HG02938 (cell line): ENCODE measurements around the gene CTDP1.
"Not testable (repeated sequence)": the region's sequence is repeated elsewhere in the genome, so short reads cannot be mapped to it uniquely, and the experiment has no call there.

Experiments
- ATAC-seq: cut with Tn5 transposase; IDR thresholded peaks from one replicate; pipeline ENCODE4 v1.9.1; 2021; ENCODE audit warnings: mild to moderate bottlenecking, moderate library complexity; ENCODE audit not compliant: unreplicated experiment

Gene CTDP1

DNA sequence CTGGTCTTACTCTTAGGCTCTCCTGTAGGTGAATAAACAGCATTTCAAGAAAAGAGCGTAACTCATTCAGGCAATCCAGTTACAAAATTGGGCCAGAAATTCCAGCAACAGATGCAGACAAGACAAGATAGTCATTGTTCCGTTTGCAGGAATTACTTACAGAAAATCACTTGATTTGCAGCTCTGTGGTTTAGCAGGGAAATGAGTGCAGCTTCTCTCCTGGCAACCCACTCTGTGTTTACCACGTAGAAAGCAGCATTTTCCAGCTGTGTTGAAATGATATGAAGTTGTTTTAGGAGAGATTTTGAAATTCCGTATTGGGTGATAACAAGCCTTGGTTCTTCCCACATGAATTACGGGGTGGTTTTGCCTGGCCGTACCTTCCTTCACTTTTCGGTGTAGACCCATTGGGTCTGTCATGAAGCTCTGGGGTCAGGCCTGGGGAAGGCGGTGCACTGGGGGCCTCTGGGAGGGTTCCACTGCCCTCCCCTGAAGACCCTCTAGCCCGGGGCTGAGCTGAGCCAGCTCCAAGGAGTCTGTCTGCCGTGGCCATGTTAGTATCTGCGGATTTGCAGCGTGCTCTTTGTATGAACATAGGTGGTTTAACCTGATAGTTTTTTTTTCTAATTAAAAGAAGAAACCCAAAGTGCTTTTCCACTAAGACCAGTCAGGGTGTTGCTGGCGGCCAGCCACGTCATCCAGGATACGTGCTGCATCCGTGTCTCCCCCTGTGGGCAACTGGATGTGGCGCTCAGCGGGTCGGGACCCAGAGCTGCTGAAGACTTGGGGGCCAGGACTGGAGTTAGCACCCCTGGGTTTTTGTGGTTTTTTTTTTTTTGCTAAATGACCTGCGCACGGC is 59.2 kb downstream of the CTDP1 start:
- ATAC-seq, result no peak

GRCh38 chr18:79739440-79739778 is 59.8 kb downstream of the CTDP1 start:
- no peak for ATAC-seq

- ATAC-seq, result not testable (repeated sequence)
Measured at GRCh38 chr18:79740047-79740446, 60.4 kb downstream of the CTDP1 start.

- ATAC-seq, result no peak
Measured at GRCh38 chr18:79740521-79741361, 61.1 kb downstream of the CTDP1 start.

DNA sequence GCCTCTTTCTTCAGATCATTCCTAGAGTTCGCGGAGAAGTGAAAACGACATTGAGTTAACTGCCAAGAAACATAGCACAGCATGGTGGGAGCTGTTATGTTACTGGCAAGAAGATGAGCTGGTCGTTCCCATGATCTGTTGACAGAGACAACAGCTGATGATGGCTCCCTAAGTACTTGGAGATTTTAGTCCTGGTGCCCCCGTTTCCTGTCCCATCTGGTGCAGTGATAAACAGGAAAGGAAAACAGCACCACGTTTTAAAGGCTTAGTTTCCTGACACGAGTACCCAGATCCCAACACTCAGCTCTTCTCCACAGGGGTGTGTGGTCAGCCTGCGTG is 61.7 kb downstream of the CTDP1 start:
- no peak for ATAC-seq

DNA sequence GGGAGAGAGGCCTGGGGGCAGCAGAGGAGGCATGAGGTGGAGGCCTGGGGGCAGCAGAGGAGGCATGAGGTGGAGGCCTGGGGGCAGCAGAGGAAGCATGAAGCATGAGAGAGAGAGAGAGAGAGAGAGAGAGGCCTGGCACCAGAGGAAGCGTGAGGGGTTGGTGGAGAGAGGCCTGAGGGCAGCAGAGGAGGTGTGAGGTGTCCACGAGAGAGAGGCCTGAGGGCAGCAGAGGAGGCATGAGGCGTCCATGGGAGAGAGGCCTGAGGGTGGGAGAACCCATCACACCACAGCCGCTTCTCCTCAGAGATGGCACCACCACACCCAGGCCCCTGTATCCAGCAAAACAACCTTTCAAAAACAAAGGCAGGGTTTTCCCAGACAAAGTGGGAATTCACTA is 62.5 kb downstream of the CTDP1 start:
- no peak for ATAC-seq

DNA sequence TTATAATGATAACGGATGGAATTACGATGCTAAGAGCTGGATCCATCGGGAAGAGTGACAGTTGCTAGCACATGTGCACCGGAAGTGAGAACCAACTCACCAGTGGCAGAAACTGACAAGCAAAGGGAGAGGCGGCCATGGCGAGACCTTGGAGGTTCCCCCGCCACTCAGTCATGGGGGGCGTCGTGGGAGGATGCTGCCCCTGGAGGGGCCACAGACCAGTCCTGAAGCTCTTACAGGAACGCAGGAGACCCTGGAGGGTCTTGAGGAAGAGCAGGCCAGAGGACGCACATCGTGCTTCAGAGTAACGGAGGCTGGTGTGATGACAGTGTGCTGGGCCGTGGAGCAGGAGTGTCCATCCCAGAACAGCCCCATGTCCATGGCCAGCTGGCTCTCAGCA is 65.0 kb downstream of the CTDP1 start:
- no peak for ATAC-seq

DNA sequence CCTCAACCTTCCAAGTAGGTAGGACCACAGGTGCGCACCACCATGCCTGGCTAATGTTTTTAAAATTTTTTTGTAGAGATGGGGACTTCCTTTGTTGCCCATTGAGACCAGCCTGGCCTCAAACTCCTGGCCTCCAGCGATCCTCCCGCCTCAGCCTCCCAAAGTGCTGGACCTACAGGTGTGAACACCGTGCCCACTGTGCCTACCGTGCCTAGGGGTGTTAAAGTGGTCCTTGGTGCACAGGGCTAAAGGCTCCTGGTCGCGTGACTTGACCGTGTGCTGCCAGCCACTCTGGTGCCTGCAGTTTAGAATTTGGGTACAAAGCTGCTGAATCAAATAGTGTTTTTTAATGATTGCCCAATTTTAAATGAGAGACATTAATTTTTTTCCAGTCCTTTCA is 67.1 kb downstream of the CTDP1 start:
- no peak for ATAC-seq

DNA sequence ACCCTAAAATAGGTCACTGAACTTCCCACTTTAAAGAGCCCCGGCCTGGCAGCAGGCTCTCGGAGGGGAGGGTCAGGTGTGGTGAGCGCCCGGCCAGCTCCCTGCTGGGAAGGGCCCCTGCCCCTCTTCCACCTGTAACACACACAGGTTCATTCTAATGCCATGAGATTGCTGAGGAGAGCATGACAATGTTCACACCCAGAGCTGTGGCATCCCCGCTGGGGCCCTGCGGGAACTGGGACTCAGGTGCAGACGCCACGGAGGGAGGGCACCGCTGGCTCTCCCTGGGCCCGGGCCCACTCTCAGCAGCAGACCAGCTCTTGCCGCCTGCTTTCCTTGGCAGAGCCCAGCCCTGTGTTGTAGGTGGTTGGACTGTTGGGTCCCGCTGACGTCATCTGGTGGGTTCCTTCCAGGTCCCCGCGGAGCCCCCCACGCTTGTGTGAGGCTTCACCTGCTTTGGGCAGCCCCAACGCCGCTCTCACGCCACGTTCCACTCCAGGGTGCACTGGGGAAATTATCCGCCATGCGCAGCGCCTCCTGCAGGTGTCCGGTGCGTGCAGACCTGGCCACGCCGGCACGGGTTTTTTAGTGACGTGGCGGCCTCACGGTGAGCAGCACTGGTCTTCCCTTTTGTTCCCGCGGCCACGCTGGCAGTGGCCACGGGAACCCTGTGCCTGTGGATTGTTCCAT is 67.7 kb downstream of the CTDP1 start:
- no peak for ATAC-seq

DNA sequence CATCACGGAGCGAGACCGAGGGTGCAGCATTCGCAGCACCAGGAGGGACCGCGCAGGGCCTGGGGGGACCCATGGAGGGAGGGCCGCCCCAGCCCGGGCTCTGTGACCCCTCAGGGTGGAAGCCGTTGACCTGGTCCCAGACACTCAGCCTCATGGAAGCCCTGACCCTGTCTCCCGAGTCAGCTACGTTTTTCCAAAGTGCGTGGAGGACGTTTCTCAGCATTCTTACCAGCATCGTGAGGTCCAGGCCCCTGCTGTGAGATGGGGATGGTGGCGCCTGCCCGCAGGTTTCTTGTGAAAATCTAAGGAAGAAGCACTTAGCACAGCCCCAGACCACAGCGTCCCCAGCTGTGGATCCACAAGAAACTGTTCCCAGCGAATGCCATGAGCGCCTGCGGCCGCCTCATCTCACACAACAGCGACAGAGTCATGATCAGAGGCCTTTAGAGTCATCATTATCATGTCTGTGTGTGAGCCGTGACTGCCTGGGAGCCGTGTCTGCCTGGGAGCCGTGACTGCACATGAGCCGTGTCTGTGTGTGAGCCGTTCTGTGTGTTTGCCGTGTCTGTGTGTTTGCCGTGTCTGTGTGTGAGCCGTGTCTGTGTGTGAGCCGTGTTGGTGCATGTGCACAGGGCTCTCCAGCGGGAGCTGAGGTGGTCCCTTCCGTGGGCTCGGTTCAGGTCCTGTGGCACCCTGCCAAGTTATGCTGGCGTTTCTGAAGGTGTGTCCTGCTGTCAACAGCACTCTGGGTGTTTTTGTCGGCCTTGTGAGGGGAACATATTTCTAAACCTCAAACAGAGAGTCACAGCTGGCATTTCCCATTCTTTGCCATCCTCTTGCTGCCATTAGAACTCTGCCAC is 68.9 kb downstream of the CTDP1 start:
- no peak for ATAC-seq

- ATAC-seq, result no peak
Measured at GRCh38 chr18:79749251-79750191, 69.9 kb downstream of the CTDP1 start.

DNA sequence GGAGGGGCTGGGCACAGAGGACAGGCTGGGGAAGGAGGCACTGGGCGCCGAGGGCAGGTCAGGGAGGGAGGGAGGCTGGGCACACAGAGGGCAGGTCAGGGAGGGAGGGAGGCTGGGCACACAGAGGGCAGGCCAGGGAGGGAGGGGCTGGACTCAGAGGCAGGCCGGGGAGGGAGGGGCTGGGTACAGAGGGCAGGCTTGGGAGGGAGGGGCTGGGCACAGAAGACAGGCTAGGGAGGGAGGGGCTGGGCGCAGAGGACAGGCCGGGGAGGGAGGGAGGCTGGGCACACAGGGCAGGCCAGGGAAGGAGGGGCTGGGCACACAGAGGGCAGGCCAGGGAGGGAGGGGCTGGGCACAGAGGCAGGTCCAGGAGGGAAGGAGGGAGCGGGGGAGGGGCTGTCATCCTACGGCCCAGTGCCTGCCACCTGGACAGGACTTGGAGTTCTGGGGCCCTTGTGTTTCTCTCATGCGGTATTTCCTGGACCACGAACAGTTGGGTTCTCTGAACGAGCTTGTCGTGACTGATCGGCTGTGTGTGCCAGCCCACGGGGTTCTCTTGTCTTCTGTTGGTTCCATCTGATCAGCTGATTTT is 71.5 kb downstream of the CTDP1 start:
- no peak for ATAC-seq

- ATAC-seq, result not testable (repeated sequence)
Measured at GRCh38 chr18:79751918-79752578, 72.4 kb downstream of the CTDP1 start.

DNA sequence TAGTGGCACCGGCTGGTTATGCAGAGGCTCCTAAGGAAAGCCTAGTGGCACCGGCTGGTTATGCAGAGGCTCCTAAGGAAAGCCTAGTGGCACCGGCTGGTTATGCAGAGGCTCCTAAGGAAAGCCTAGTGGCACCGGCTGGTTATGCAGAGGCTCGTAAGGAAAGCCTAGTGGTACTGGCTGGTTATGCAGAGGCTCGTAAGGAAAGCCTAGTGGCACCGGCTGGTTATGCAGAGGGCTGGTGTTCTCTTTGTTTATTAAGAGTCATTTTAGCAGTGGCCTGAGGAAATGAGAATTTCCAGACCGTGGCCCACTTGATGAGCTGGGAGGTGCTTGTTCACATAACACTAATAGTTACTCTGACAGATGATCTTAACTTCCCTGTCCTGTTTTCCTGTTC is 73.3 kb downstream of the CTDP1 start:
- not testable (repeated sequence) for ATAC-seq

DNA sequence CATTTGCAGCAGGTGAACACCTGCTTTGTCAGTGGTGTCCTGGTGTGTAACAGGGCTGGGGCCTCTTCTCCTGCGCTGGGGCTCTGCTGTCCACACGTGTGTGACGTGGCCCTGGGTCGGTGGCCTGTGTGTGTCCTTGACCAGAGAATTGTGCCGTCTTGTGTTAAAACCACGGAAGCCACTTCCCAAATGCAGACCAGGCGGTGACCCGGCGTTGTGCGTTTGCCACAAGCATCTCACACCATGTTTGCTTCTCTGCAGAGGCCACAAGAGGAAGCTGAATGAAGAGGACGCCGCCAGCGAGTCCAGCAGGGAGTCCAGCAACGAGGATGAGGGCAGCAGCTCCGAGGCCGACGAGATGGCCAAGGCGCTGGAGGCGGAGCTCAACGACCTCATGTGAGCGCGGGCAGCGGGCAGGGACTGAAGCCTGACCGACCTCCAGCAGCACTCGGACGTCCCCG is 73.8 kb downstream of the CTDP1 start:
- ATAC-seq, result no peak

DNA sequence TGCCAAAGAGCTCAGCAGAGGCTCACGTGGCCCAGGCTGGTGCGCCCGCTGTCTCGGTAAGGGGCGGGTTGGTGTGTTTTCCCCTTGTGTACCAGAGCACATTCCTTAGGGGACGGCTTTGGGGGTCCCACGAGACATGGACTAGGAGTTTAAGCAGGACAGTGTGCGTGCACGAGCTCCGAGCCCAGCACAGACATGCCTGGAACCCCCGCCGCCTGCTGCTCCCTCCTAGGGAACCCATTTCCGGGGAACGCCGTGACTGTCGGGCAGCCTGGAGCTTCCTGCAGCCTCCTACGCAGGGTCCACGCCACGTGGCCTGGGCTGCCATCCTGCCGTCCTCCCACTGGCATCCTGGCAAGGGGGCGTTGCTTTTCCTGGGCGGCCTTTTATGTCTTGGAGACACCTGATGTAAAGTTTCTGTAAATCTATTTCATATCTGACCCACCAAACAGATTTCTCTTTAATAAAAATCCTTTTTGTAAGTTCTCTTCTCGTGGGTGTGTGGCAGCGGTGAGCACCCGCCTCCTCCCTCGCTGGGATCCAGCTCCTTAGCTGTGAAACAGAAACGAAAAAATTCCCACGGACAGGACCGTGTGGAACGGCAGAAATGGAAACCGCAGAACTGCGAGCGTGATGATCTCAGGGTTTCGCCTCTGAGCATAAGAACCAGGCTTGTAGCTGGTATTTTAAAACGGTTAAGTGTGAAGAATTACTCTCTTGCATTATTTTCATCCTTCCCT is 74.6 kb downstream of the CTDP1 start:
- ATAC-seq, result no peak

GRCh38 chr18:79754831-79755351 is 75.3 kb downstream of the CTDP1 start:
- ATAC-seq, result no peak
